HG03108 (cell line): ENCODE data around the gene BUB1B.

Source experiments
- ATAC-seq: cut with Tn5 transposase; IDR thresholded peaks from one replicate; pipeline ENCODE4 v1.9.1; 2021; ENCODE audit warnings: moderate library complexity; ENCODE audit not compliant: unreplicated experiment

BUB1B gene

DNA sequence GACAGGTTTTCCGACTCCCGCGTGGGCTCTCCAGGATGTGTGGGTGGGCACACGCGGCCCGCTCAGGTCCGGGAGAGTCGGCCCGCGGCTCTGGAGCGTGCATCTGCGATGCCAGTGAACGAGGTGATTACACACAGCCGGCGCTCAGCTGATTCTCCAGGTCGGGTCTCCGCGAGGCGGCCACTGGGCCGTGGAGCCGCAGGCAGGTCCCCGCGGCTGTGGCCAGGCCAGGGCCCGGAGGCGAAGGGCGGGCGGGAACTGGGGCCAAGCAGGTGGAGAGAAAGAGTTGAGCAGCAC lies 91.2 kb downstream of the BUB1B start:
- no peak for ATAC-seq

DNA sequence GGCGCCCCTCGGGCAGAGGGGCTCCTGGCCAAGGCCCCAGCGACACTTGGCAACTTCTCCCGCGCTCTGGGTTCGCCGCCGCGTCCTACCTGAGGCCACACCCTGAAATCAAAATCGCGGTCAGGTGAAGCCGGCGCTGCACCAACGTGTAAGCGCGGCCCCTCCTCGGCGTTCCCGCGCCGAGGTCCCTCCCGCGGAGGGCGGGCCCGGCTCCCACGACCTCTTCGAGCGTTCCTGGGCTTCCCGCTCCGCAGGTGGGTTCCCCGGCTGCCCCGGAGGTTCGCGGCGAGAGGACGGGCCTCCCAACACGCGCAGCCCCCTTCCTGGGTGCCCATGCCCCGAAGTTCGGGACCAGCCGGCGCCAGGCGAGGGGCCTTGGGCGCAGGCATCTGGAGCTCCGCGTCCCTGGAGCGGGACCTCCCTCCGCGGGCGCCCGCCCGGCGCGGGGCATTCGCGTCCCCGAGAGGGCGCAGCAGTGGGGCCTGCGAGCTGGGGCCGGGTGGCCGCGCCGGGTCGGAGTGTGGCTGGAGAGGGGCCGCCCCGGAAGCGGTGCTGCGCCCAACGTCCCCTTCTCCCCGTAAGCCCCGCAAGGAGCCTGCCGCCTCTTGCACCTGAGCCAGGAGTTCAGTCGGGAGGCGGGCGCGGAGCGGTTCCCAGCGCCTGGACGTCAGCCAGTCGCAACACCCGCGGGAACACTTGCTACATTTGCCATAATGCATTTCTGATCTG lies 91.7 kb downstream of the BUB1B start:
- ATAC-seq = no peak

DNA sequence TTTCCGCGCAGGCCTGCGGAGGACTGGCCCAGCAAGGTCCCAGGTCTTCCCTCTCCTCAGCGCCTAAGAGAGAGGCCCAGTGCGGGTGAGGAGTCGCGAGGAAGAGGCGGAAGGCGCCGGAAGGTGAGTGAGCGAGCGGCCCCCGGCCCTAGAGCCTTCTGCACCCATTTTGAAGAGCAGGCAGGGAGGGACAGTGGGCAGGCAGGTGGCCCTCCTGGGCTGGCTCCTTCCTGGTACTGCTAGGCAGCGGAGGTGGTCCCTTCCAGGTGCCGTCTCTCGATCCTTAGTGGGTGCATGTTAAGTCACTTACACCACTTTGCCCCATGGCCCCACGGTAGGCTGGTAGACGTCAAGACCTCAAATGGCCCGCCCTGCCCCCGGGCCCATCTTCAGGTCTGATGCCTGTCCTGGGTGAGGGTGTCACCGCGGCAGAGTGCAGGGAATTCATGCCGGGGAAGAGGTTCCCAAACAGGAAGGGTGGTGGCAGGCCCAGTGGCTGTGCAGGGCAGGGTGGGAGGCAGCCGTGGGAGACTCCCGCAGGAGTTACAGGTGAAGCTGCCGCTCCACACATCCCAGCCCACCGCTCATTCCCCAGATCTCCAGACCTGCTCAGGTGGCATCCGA lies 92.4 kb downstream of the BUB1B start:
- no peak for ATAC-seq

DNA sequence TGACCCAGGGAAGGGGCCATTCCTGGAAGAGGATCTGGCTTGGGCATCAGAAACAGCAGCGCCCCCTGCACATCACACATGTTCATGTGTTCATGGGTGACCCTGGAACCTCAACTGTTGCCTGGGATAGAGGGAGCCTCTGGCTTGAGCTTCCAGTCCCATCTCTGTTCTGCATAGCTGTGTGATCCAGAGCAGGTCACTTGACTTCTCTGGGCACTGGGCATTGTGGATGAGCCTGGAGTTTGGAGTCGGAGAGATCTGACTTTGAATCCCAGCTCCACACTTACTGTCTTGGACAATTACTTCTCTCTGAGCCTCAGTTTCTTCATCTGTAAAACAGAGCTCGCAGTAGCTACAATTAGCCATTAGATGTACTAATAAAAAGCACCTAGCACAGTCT lies 93.6 kb downstream of the BUB1B start:
- ATAC-seq = no peak

DNA sequence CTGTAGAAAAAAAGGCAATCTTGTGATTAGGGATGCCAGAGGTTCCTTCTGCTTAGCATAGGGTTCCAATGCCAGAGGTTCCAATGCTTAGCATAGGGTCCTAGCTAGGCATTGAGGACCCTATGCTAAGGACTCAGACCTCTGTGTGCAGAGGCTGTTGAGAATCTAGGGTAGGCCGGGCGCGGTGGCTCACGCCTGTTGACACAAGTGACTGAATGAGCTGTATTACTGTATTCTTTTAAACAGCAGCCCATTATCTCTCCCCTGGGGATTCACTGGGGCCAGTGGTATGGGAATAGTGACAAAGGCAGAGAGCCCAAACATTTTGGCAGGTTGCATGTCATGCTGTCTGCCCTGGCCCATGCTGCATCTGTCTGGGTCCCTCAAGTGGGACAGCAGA lies 94.2 kb downstream of the BUB1B start:
- no peak for ATAC-seq

DNA sequence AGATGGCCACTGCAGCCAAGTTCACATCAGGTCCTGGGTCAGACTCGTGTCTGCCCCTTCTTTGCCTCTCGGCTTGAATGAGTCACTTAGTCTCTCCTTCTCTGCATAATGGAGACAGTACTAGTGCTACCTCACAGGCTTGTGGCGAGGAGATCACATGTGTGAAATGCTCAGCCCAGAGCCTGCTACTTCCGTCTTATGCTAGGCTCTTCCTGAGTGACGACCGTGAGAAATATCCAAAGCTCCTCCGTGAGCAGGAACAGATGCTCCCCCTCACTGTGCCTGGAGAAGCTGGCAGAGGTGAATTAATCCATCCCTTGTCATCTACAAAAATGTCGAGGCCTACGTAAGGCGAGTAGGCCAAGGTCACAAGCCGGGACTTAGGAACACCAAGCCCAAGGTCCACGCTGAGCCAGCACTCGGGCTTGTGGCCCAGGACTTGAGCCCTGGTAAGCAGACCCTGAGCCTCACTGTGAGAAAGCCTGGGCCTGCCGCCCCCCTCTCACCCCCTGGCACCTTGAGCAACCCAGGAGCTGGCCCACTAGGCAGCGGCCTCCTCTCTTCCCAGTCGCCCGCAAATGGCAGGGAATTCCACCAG lies 95.9 kb downstream of the BUB1B start:
- no peak for ATAC-seq

DNA sequence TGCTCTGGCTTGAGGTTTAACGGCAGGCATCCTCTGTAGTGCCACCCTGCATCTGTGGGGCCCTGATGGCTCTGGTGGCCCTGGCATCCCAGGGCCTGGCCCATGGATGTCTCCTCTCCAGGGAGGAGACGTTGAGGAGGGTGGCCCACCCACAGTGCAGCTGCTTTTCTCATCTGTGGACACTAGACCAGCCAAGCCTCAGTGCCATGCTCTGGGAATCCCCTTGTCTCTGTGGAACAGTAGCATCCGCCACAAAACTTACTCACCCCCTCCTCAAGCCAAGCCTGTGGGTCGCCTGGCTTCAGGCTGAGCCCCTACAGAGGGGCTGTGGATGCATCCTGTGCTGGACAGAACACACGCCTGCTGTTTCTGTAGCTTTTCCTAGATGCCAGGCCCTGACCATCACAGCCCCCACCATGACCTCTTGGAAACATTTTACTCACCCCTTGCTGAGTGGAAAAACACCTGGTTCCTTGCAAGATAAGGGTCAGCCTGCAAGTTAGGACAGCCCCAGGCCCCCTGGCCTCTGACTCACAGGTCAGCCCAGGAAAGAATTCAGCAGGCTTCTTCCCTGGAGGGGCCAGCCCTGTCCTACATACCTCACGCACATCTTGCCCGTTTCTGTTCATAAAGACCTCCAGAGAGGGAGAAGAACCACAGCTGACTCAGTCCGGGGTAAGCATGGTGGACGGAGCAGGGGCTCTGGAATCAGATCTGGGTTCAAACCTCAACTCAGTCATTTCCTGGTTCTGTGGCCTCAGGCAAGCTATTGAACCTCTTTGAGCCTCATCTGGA lies 97.0 kb downstream of the BUB1B start:
- no peak for ATAC-seq

DNA sequence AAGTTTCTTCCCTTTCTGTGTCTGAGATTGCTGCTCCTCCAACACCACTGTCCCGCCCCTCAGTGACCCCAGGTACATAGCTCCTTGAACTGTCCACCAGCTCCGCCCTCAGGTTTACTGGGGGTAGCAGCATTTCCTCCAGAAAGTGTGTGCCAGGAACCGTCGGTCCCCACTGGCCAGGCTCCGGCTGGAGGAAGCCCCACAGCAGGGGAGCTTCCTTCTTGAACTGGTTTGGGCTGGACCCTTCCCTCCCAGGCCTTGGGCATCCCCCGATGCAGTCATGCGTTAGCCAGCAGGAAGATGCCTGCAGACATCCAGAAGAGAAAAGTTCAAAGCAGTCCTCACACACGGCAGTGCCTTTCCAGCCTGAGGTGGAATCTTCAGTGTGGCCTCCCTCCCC lies 97.7 kb downstream of the BUB1B start:
- no peak for ATAC-seq

DNA sequence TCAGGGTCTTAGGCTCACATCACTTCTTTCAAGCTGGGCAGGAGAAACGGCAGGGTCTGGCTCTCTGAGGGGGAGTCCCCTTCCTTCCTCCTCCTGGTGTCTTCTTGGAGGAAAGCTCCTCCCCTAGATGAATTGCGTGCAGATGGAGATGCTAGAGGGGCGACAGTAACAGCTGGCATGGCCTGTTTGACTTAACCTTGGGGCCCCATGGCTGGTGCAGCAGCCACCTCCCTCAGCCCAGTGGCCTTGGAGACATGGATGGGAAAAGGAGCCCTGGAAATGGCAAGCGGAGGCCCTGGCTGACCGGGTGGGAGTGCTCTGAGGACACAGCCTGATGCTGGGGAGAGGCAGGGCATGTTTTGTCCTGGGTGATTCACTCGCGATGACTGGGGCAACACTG lies 98.2 kb downstream of the BUB1B start:
- no peak for ATAC-seq

DNA sequence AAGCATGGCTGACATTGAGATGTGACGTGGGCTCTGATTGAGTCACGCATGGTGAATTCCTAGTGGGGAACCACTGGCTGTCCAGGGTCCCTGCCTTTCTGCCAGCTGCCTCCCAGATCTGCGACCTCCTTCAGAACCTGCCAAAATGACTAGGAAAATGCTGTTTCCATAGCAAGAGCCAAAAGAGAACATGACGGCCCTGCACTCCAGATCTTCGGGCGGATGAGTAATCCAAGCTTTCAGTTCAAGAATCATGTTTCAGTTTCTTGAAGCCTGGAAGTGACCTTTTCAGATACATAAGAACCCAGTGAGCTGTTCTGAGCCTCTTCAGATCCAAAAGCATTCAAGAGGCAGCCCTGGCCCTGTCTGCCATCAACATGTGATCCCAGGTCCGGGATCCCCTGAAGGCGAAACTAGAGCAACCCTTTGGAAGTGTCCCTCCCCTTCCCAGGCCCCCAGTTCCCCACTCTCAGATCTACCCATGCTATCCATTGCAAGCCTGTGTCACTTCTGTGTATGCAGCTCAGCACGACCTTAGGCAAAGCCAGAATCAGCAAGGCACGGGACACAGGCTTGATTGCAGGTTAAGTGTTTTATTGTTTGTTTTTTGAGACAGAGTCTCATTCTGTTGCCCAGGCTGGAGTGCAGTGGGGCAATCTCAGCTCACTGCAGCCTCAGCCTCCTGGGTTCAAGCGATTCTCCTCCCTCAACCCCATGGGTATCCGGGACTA lies 102.3 kb downstream of the BUB1B start:
- no peak for ATAC-seq

DNA sequence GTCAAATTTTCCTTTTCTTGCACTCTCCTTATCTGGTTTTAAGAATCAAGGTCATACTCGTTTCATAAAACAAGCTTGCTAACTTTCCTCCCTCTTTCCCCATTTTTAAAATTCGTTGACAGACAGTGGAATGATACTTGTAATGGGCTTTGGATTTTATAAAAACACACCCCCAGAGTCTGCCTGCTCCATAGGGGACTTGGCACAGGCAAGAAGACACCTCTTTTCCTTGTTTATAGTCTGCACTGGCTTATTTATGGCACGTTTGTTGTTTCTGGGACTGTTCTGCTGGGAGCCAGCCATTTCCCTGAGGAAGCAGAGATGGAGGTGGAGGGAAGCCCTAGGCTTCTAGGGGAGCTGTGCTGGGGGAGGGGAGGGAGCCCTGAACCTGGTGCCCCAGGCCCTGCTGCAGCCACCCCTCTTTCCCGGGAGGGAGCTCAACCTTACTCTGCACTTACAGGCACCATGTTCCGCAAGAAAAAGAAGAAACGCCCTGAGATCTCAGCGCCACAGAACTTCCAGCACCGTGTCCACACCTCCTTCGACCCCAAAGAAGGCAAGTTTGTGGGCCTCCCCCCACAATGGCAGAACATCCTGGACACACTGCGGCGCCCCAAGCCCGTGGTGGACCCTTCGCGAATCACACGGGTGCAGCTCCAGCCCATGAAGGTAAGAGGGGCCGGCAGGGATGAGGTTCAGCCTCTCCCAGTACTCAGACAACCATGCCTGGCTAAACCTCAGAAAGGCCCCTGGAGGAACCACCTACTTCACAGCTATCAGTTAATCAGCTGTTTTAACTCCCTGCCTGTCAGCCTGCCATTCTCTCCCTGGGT lies 103.7 kb downstream of the BUB1B start:
- no peak for ATAC-seq

DNA sequence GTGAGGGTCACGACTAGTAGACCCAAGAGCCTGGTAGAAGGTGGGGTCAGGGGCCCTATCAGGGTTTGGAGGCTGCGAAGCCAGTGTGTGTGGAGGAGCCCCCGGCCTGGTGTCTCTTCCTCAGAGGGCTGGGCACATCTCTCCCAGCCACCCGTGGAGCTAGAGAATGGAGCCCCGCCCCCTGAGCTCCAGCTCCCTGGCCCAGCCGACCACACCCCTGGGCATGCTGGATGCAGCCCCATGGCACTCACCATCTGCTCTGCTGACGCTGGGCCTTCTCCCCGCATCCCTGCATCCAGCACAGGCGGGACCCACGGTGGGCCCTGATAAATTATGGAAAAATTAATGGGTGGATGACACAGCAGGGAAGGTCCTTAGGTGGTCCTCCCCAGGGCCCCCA lies 104.5 kb downstream of the BUB1B start:
- ATAC-seq = no peak

DNA sequence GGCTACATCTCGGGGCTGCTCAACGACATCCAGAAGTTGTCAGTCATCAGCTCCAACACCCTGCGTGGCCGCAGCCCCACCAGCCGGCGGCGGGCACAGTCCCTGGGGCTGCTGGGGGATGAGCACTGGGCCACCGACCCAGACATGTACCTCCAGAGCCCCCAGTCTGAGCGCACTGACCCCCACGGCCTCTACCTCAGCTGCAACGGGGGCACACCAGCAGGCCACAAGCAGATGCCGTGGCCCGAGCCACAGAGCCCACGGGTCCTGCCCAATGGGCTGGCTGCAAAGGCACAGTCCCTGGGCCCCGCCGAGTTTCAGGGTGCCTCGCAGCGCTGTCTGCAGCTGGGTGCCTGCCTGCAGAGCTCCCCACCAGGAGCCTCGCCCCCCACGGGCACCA lies 105.0 kb downstream of the BUB1B start:
- no peak for ATAC-seq

DNA sequence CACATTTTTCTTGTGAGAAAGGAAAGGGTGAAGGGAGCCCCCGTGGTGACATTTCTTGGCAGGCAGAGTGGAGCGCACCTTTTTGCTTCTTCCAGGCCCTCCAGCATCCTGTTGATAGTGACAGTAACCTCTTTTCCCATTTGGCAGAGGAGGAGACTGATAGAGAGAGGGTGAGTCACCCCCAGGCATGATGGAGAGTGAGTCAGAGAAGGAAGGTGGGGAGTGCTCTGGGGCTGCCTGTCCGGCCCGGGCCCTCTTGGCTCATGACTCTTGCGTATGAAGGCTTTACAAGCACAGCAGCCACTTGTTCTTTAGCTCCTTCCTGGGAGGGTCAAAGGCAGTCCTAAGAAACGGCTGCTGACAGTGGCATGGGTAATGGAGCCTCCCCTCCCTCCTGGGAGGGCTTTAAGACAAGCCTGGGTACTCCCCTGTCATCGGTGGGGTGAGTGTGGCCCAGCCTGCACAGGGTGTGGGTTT lies 106.0 kb downstream of the BUB1B start:
- ATAC-seq = no peak

DNA sequence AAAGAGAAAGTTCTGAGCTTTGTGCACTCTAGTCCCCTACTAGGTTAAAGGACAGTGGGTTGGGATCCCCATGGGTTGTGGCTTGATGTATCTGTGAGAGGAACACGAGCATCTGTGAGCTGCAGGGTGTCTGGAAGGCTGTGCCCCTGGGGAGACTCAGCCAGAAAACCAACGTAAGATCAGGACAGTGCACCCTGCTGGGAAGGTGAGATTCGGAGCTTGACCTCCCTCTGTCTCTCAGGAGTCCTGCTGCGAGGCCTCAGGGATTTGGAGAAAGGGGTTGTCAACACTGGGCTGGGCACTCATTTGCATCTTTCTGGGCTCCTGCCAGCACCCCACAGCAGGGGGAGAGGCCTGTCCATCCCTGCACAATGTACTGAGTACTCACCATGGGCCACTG lies 106.8 kb downstream of the BUB1B start:
- ATAC-seq = no peak

DNA sequence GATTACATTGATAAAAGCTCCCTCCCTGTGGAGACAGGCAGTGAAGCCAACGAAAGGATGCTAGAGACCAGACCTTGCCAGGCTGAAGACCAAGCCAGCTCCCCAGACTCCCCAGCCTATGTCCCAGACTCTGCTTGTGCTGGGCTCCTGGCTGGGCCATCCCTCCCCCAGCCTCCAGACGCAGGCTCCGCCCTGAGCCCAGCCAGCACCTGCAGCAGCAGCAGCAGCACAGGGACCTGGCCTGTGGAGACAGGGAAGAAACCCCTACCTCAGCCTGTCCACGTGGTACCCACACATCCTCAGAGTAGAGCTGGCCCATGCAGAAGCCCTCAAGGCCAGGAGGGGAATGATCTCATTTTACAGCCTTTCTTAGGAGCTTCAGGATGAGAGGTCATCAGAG lies 108.7 kb downstream of the BUB1B start:
- ATAC-seq = no peak

DNA sequence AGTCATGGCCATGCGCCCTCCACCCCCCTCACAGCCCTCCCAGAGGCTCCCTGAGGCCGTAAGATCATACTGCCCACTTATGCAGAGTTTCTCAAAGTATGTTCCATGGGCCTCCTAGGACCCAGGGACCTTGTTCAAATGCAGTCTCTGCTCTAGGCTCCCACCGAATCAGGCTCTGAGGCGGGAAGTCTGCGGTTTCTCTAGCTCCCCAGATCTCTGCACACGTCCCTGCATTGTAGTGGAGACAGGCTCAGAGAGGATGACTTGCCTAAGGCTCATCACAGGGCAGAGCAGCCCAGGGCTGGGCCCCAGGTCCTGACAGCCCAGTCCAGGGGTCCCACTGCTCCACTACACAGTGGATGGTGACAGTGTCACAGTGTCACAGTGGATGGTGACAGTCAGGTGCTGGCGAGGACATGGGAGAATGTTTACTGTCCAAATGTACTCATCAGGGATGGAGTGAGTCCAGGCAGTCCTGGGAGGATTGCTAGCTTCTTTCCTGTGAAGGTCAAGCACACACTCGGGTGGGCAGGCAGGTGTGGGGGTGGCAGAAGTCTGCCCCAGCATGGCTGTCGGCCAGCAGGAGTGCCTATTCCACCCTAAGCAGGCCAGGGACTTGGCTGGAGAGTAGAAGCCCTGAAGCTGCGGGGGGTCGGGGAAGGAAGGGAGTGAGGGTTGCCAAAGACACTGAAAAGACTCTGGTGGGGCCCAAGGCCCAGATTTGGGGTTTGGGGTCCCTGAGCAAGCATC lies 109.6 kb downstream of the BUB1B start:
- ATAC-seq = no peak
